ENCODE results near the gene GUCD1.

GRCh38 chr22:24518228-24518627, 36.7 kb downstream of the GUCD1 start:
- TF ChIP-seq YY1 (IDR thresholded peaks at IDR 0.05; ENCODE audit: extremely low read depth, insufficient replicate concordance, low read depth, low read length): no peak
- TF ChIP-seq CTCF (IDR thresholded peaks at IDR 0.05 in 2 of 3, conservative IDR thresholded peaks at IDR 0.05 in 1 of 3; ENCODE audit: borderline replicate concordance in 1 of 3, insufficient read depth in 1 of 3, low read depth in 2 of 3, low read length in 2 of 3): no peak
- TF ChIP-seq POLR2AphosphoS5 (IDR thresholded peaks at IDR 0.05; ENCODE audit: low read depth, low read length): no peak
- no peak for TF ChIP-seq POLR2A (IDR thresholded peaks at IDR 0.05; ENCODE audit: borderline replicate concordance, extremely low read depth, insufficient read depth, insufficient read length)
- TF ChIP-seq EZH2 (IDR thresholded peaks at IDR 0.05): no peak
